GM10266 (cell line): ENCODE results near the gene BCHE.

Experiments
- DNase-seq: peaks from one replicate; pipeline ENCODE4 v3.0.0; 2012; ENCODE audit errors: extremely low spot score
- TF ChIP-seq, protein P1 (sequence below): IDR thresholded peaks from 2 replicates; pipeline ENCODE4 v1.5.1; 2012; ENCODE audit warnings: mild to moderate bottlenecking, low read depth; ENCODE audit not compliant: control insufficient read depth, insufficient read depth; ENCODE audit errors: missing control alignments

Gene BCHE

DNA sequence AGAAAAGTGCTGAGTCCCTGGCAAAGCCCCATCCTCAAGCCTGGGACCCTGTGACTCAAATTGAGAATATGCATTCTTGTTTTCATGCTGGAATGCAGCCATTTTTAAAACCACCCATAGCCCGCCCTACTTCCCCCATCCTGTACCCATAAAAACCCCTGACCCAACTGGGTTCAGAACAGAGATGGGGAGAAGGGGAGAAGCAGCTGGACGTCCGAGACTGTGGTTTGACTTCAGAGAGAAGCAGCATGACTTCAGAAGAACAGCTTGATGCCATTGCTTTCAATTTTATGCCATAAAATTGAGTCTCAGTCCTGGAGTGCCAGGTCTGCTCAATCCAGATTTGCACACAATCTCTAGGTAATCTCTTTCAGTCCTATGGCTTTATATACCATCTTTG, 78.2 kb downstream of the BCHE start:
- DNase-seq: no peak
- TF ChIP-seq, protein P1, sequence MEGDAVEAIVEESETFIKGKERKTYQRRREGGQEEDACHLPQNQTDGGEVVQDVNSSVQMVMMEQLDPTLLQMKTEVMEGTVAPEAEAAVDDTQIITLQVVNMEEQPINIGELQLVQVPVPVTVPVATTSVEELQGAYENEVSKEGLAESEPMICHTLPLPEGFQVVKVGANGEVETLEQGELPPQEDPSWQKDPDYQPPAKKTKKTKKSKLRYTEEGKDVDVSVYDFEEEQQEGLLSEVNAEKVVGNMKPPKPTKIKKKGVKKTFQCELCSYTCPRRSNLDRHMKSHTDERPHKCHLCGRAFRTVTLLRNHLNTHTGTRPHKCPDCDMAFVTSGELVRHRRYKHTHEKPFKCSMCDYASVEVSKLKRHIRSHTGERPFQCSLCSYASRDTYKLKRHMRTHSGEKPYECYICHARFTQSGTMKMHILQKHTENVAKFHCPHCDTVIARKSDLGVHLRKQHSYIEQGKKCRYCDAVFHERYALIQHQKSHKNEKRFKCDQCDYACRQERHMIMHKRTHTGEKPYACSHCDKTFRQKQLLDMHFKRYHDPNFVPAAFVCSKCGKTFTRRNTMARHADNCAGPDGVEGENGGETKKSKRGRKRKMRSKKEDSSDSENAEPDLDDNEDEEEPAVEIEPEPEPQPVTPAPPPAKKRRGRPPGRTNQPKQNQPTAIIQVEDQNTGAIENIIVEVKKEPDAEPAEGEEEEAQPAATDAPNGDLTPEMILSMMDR: no peak

DNA sequence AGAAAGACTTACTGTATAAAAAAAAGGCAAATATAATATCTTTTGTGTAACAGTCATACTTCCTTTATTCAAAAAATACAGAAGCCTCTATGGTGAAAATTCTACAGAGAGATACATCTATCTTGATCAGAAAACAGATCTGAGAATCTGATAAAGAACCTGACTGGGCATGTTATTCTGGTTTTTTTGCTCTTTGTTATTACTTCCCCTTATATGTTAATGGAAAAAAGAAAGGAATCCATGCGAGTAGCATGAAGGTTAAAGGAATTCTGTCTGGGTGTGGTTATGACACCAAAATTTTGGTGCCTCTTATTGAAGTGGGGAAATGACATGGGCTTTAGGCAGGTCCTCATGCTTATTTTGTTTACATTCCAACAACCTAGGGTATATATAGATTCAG, 81.7 kb downstream of the BCHE start:
- no peak for DNase-seq
- TF ChIP-seq, protein P1: no peak

DNA sequence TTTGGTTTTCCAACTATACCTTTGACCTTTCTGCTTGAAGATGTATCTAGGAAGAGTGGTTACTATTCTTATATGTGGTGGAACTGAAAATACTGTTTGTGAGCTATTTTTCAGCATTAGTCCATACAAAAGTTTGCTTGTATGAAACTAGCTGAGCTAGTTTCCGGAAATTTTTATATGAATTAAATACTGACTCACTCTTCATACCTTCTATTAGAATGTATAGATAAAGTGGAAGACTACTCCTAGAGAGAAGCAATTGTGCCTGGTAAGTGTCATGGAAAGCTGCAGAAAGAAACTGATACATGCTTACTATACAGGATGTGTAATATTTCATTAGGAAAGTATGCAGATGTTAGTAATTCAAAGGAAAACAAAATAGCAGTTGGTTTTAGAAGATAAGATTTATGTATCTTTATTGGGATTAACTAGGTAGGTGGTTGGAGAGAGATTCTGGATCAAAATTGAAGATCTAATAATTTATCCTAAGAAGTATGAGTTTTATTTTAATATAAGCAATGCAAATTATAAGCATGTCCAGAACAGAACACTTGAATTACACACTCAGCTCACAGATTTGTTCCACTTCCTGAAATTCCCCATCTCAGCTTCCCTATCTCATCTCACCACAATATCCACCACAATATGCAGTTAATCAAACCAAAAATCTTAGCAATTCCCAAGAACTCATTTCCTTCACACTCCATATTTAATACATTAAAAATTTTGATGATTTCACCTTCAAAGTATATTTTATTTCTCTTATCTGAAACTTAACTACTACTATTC, 82.8 kb downstream of the BCHE start:
- DNase-seq: no peak
- TF ChIP-seq, protein P1: no peak

DNA sequence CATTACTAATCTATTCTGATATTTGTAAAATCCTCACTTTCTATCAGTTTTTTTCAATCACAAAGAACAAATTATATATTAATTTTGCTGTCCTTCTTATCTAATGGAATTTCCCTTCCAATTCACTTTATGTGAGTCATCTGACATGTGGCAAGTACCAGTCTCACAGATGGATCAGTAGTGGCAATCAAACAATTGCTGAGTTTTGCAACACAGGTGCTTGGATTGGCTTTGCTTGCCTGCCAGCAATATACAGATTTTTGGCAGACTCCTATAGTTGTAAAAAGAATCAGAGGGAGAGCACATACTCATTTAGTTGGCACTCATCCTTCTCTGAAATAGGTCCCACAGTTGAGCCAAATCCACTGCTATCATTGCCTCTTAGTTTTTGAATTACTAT, 83.7 kb downstream of the BCHE start:
- TF ChIP-seq, protein P1: no peak
- DNase-seq: no peak

DNA sequence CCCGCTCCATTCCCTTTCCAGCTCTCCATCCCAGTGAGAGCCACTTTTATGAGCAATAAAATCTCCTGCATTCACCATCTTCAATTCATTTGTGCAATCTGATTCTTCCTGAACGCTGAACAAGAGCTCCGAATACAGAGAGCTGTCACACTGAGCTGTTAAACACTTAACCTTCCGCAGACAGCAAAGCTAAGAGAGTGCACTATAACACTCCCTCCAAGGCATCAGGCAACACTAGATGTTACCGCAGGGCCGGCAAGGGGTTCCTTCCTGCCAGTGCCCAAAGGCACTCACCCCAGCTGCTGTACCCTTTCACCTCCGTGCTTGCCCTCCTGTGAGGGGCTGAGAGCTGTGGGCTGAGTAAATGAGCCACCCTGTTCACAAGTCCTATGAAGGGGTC, 85.6 kb downstream of the BCHE start:
- no peak for DNase-seq
- TF ChIP-seq, protein P1: no peak

DNA sequence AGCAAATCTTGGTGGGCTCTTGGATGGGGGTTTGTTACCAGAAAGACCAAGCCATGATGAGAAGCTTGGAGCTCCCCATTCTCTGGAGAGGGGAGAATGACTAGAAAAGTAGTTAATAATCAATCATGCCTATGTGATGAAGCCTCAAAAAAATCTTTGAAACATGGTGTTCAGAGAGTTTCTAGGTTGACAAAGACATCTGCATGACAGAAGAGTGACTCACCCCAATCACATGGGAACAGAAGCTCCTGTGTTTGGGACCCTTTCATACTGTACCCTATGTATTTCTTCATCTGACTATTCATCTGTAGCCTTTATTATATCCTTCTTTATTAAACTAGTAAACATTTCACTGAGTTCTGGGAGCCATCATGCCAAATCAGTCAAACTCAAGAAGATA, 87.4 kb downstream of the BCHE start:
- DNase-seq: no peak
- TF ChIP-seq, protein P1: no peak

DNA sequence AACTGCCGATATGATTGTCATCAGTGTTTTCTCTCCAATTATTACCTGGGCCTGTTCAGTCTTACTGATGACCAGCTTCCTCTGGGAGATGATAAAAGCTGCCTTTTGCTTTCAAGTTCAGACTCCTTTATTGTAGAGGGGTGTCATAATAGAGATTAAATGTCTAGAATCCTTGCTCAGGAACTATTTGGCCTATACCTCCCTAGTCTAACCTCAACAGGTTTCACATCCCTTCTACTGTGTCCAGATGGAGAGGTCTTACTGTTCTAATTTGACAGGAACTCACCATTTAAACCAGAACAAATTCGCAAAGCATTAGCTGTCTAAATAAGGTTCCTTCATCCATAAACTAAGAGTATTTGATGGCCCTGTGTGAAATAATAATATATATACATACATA, 88.0 kb downstream of the BCHE start:
- no peak for DNase-seq
- TF ChIP-seq, protein P1: no peak
